Neural progenitor cell (in vitro differentiated cells): ENCODE results near the gene VPS16. TPM values are rescaled to one million over a fixed set of nuclear protein-coding genes. Genes with fewer than 3 reads are reported as not detected.
A peak's percentile ranks its signal among the peaks of the same experiment; 100 is the strongest.

Experiments
- DNase-seq: peaks from one replicate; pipeline ENCODE4 v3.0.0-alpha.2; 2016; ENCODE audit warnings: low spot score
- H2AFZ ChIP-seq: fragments of 200-600 bp; sonication (generic); replicated peaks from 2 replicates; pipeline ENCODE4 v1.6.1; 2016; ENCODE audit warnings: antibody characterized with exemption
- H3F3A ChIP-seq: fragments of 200-600 bp; sonication (generic); 2 replicates; pipeline ENCODE4 v1.6.1; 2016; ENCODE audit warnings: antibody characterized with exemption, low read depth
- H3K27ac ChIP-seq: fragments of 200-600 bp; sonication (generic); 2 replicates; pipeline ENCODE4 v1.5.1; 2016; ENCODE audit warnings: mild to moderate bottlenecking
- H3K27me3 ChIP-seq: fragments of 200-600 bp; sonication (generic); 2 replicates; pipeline ENCODE4 v1.6.1; 2016; ENCODE audit warnings: mild to moderate bottlenecking, moderate library complexity
- H3K36me3 ChIP-seq: fragments of 200-600 bp; sonication (generic); 2 replicates; pipeline ENCODE4 v1.5.1; 2016
- H3K4me1 ChIP-seq: fragments of 200-600 bp; sonication (generic); 2 replicates; pipeline ENCODE4 v1.6.1; 2016; ENCODE audit warnings: mixed run types
- H3K4me2 ChIP-seq: fragments of 200-600 bp; sonication (generic); 2 replicates; pipeline ENCODE4 v1.6.1; 2016
- H3K4me3 ChIP-seq: fragments of 200-600 bp; sonication (generic); 2 replicates; pipeline ENCODE4 v1.5.1; 2016
- H3K79me2 ChIP-seq: fragments of 200-600 bp; sonication (generic); 2 replicates; pipeline ENCODE4 v1.6.1; 2016; ENCODE audit warnings: low read depth
- H3K9ac ChIP-seq: fragments of 200-600 bp; sonication (generic); 2 replicates; pipeline ENCODE4 v1.6.1; 2016
- H3K9me3 ChIP-seq: fragments of 200-600 bp; sonication (generic); 2 replicates; pipeline ENCODE4 v1.5.1; 2016; ENCODE audit warnings: low read depth
- H4K20me1 ChIP-seq: fragments of 200-600 bp; sonication (generic); 2 replicates; pipeline ENCODE4 v1.6.1; 2016; ENCODE audit warnings: low read depth
- H3K27ac Mint-ChIP-seq: 3 replicates; pipeline ENCODE4 v1.8.0; 2021; ENCODE audit warnings: mixed read lengths
- H3K27me3 Mint-ChIP-seq: 2 replicates; pipeline ENCODE4 v1.8.0; 2022; ENCODE audit warnings: low read depth, mild to moderate bottlenecking, inconsistent platforms, moderate library complexity, mixed read lengths; ENCODE audit not compliant: insufficient read depth
- H3K36me3 Mint-ChIP-seq: 3 replicates; pipeline ENCODE4 v1.8.0; 2021; ENCODE audit warnings: mixed read lengths
- H3K4me1 Mint-ChIP-seq: 3 replicates; pipeline ENCODE4 v1.8.0; 2021; ENCODE audit warnings: mixed read lengths
- H3K4me3 Mint-ChIP-seq: 3 replicates; pipeline ENCODE4 v1.8.0; 2021; ENCODE audit warnings: mild to moderate bottlenecking, moderate library complexity, mixed read lengths
- H3K9me3 Mint-ChIP-seq: 3 replicates; pipeline ENCODE4 v1.8.0; 2020; ENCODE audit warnings: mixed read lengths
- CTCF ChIP-seq: fragments of 200-600 bp; sonication (generic); IDR thresholded peaks from 2 replicates; pipeline ENCODE4 v1.5.1; 2017; ENCODE audit warnings: antibody characterized with exemption, mild to moderate bottlenecking
- EZH2 ChIP-seq: fragments of 200-600 bp; sonication (generic); IDR thresholded peaks from 2 replicates; pipeline ENCODE4 v1.6.1; 2017; ENCODE audit warnings: antibody characterized with exemption, mild to moderate bottlenecking, moderate library complexity
- EZH2phosphoT487 ChIP-seq: fragments of 200-600 bp; sonication (generic); IDR thresholded peaks from 2 replicates; pipeline ENCODE4 v1.6.1; 2017; ENCODE audit warnings: antibody characterized with exemption
- total RNA-seq: library from RNA; depleted of rRNA; stranded (reverse); fragments of >200 nt; gene quantifications from 2 replicates; pipeline ENCODE4 v1.2.3, GENCODE V29; 2015; ENCODE audit warnings: low replicate concordance

Gene VPS16
- total RNA-seq, 1 donor from 2014 or later: 27.6 TPM

- Histone ChIP-seq H3K27ac (no peak overlapping the region), H4K20me1 (no peaks in the 10 kb centered on the region), H2AFZ (peak overlapping the region; percentile 92), H3F3A (peaks cover 23% of the 10 kb centered on the region), H3K27me3 (peaks cover 55% of the 10 kb centered on the region), H3K9me3 (no peaks in the 10 kb centered on the region), H3K79me2 (peaks cover 12% of the 10 kb centered on the region), H3K9ac (no peak overlapping the region), H3K4me2 (peak overlapping the region; percentile 80), H3K36me3 (no peaks in the 10 kb centered on the region), H3K4me3 (peak overlapping the region; percentile 68), H3K4me1 (peaks cover 15% of the 10 kb centered on the region)
- Mint-ChIP-seq H3K36me3 (peaks cover 15% of the 10 kb centered on the region), H3K27ac (peak overlapping the region; percentile 76), H3K27me3 (peaks cover 22% of the 10 kb centered on the region), H3K9me3 (peaks cover 4% of the 10 kb centered on the region), H3K4me1 (peaks cover 37% of the 10 kb centered on the region), H3K4me3 (peak overlapping the region; percentile 96)
- DNase-seq: peak; percentile 15
- no peak for TF ChIP-seq EZH2
- no peak for TF ChIP-seq EZH2phosphoT487
- no peak for TF ChIP-seq CTCF
Measured at GRCh38 chr20:2801286-2801728, 39.2 kb upstream of the VPS16 start.

GRCh38 chr20:2804041-2804828 is 36.3 kb upstream of the VPS16 start:
- Histone ChIP-seq H3F3A (peaks cover 19% of the 10 kb centered on the region), H3K4me2 (peak overlapping the region; percentile 72), H2AFZ (peak overlapping the region; percentile 57), H3K9me3 (no peaks in the 10 kb centered on the region), H3K9ac (no peak overlapping the region), H3K27me3 (peaks cover 77% of the 10 kb centered on the region), H3K27ac (no peak overlapping the region), H3K4me1 (peaks cover 13% of the 10 kb centered on the region), H4K20me1 (no peaks in the 10 kb centered on the region), H3K4me3 (peak overlapping the region; percentile 34), H3K79me2 (peaks cover 11% of the 10 kb centered on the region), H3K36me3 (no peaks in the 10 kb centered on the region)
- Mint-ChIP-seq H3K4me1 (peaks cover 26% of the 10 kb centered on the region), H3K27ac (no peak overlapping the region), H3K4me3 (peak overlapping the region; percentile 64), H3K36me3 (no peaks in the 10 kb centered on the region), H3K9me3 (peaks cover 14% of the 10 kb centered on the region), H3K27me3 (peaks cover 36% of the 10 kb centered on the region)
- DNase-seq: no peak
- no peak for TF ChIP-seq CTCF
- no peak for TF ChIP-seq EZH2phosphoT487
- TF ChIP-seq EZH2: no peak

GRCh38 chr20:2804852-2805688 is 35.5 kb upstream of the VPS16 start:
- TF ChIP-seq CTCF (no peak), EZH2 (peak; percentile 73), EZH2phosphoT487 (peak; percentile 33)
- H3K27me3 Mint-ChIP-seq: peaks cover 36% of the 10 kb centered on the region
- no peaks in the 10 kb centered on the region for H3K36me3 Mint-ChIP-seq
- no peak overlapping the region for H3K27ac Mint-ChIP-seq
- DNase-seq: peak; percentile 40
- peak overlapping the region; percentile 57 for H2AFZ ChIP-seq
- no peak overlapping the region for H3K9ac ChIP-seq
- H3F3A ChIP-seq: peaks cover 10% of the 10 kb centered on the region
- peaks cover 6% of the 10 kb centered on the region for H3K4me1 ChIP-seq
- no peaks in the 10 kb centered on the region for H3K36me3 ChIP-seq
- H3K4me2 ChIP-seq: peak overlapping the region; percentile 72
- no peak overlapping the region for H3K27ac ChIP-seq
- peaks cover 14% of the 10 kb centered on the region for H3K9me3 Mint-ChIP-seq
- H3K79me2 ChIP-seq: peaks cover 3% of the 10 kb centered on the region
- peaks cover 18% of the 10 kb centered on the region for H3K4me1 Mint-ChIP-seq
- peak overlapping the region; percentile 34 for H3K4me3 ChIP-seq
- no peaks in the 10 kb centered on the region for H4K20me1 ChIP-seq
- peaks cover 80% of the 10 kb centered on the region for H3K27me3 ChIP-seq
- H3K9me3 ChIP-seq: no peaks in the 10 kb centered on the region
- no peak overlapping the region for H3K4me3 Mint-ChIP-seq
